Endothelial cell of umbilical vein (primary cell): ENCODE measurements around the gene DYRK1A. TPM values are rescaled to one million over a fixed set of nuclear protein-coding genes. Genes with fewer than 3 reads are reported as not detected.

Source experiments
- BruUV-seq: library from RNA; stranded (reverse); fragments of 400-500 nt; replicated peaks from 2 replicates; lab custom pipeline; 2021; lab: Mats Ljungman, UMichigan
- CTCF ChIA-PET: fragments of 300-600, 350-600 bp; sonication (Branson Sonifier 250); formaldehyde crosslinking; loops from one replicate; lab custom pipeline; 2021; ENCODE audit warnings: antibody characterized with exemption, inconsistent platforms; lab: Charles Lee
- POLR2A ChIA-PET: fragments of 300-600, 350-600 bp; sonication (Branson Sonifier 250); formaldehyde crosslinking; loops from one replicate; lab custom pipeline; 2021; ENCODE audit warnings: antibody characterized with exemption, inconsistent platforms; lab: Charles Lee
- DNase-seq: peaks from one replicate; pipeline ENCODE4 v3.0.0-alpha.2; 2011; ENCODE audit warnings: low read depth, low spot score
- FAIRE-seq: peaks from 2 replicates; lab custom pipeline; 2011; peaks lifted over from hg19 to GRCh38; lab: Jason Lieb, UNC
- H2AFZ ChIP-seq: 2 replicates; pipeline ENCODE4 v1.6.0; 2012; ENCODE audit warnings: low read depth, low read length, control low read depth, inconsistent platforms
- H3K27ac ChIP-seq: 2 replicates; pipeline ENCODE4 v1.5.1; 2011; ENCODE audit warnings: low read depth, mild to moderate bottlenecking, control low read depth, low read length, moderate library complexity; ENCODE audit not compliant: insufficient read depth
- H3K27me3 ChIP-seq, 2 experiments: 2 replicates each; pipeline versions ENCODE4 v1.6.0 to v1.6.1; 2011; ENCODE audit warnings: low read length in 2 of 2, mixed read lengths in 1 of 2; ENCODE audit not compliant: control insufficient read depth in 2 of 2, insufficient read depth in 2 of 2
- H3K36me3 ChIP-seq, 2 experiments: 2 replicates in 1 of 2; 3 replicates in 1 of 2; pipeline ENCODE4 v1.5.1; 2011; ENCODE audit warnings: low read length in 2 of 2, mild to moderate bottlenecking in 1 of 2, moderate library complexity in 1 of 2; ENCODE audit not compliant: control insufficient read depth in 2 of 2, insufficient read depth in 2 of 2; ENCODE audit errors: extremely low read depth in 1 of 2
- H3K4me1 ChIP-seq: 3 replicates; pipeline ENCODE4 v1.5.1; 2011; ENCODE audit warnings: mild to moderate bottlenecking, low read length; ENCODE audit not compliant: control insufficient read depth, insufficient read depth; ENCODE audit errors: extremely low read depth
- H3K4me2 ChIP-seq: 2 replicates; pipeline ENCODE4 v1.6.1; 2011; ENCODE audit warnings: low read length, control low read depth, mixed read lengths; ENCODE audit not compliant: insufficient read depth
- H3K4me3 ChIP-seq, 3 experiments: fragments of 200-600 bp in 1 of 3; sonication (generic), shearing (Covaris generic) in 1 of 3; replicated peaks in 1 of 3; 2 replicates each; pipeline ENCODE4 v1.5.1; 2011 to 2016; ENCODE audit warnings: control low read depth in 3 of 3, low read length in 3 of 3, mild to moderate bottlenecking in 2 of 3, inconsistent platforms in 1 of 3, low read depth in 1 of 3, moderate library complexity in 1 of 3; ENCODE audit not compliant: insufficient read depth in 1 of 3
- H3K79me2 ChIP-seq: 2 replicates; pipeline ENCODE4 v1.6.0; 2012; ENCODE audit warnings: low read length, inconsistent platforms; ENCODE audit not compliant: control insufficient read depth, insufficient read depth
- H3K9ac ChIP-seq: replicated peaks from 2 replicates; pipeline ENCODE3; 2011; ENCODE audit warnings: low read length, control low read depth; ENCODE audit not compliant: insufficient read depth; ENCODE audit errors: extremely low read depth
- H3K9me1 ChIP-seq: replicated peaks from 3 replicates; pipeline ENCODE4 v1.6.0; 2011; ENCODE audit warnings: mild to moderate bottlenecking, low read length; ENCODE audit not compliant: control insufficient read depth, insufficient read depth; ENCODE audit errors: extremely low read depth
- H3K9me3 ChIP-seq: replicated peaks from 2 replicates; pipeline ENCODE4 v1.5.1; 2012; ENCODE audit warnings: low read length, inconsistent platforms; ENCODE audit not compliant: control insufficient read depth, insufficient read depth
- H4K20me1 ChIP-seq: replicated peaks from 2 replicates; pipeline ENCODE3; 2011; ENCODE audit warnings: mild to moderate bottlenecking, low read length; ENCODE audit not compliant: control insufficient read depth, insufficient read depth; ENCODE audit errors: extremely low read depth
- EZH2 ChIP-seq: IDR thresholded peaks from 2 replicates; pipeline ENCODE4 v1.6.1; 2012; ENCODE audit warnings: borderline replicate concordance, low read depth, mild to moderate bottlenecking, moderate library complexity, low read length, inconsistent platforms; ENCODE audit not compliant: severe bottlenecking
- FOS ChIP-seq: IDR thresholded peaks from 2 replicates; pipeline ENCODE4 v1.6.1; 2011; ENCODE audit warnings: mild to moderate bottlenecking, low read length, moderate library complexity, borderline replicate concordance; ENCODE audit not compliant: insufficient read depth
- GATA2 ChIP-seq: IDR thresholded peaks from 2 replicates; pipeline ENCODE4 v1.7.0; 2011; ENCODE audit warnings: low read depth, mild to moderate bottlenecking, moderate library complexity, mixed read lengths, low read length; ENCODE audit not compliant: insufficient read length, insufficient read depth
- JUN ChIP-seq: IDR thresholded peaks from 2 replicates; pipeline ENCODE4 v1.6.1; 2011; ENCODE audit warnings: borderline replicate concordance, low read depth; ENCODE audit not compliant: insufficient read length, insufficient read depth
- MAX ChIP-seq: IDR thresholded peaks from 2 replicates; pipeline ENCODE4 v1.6.1; 2011; ENCODE audit not compliant: insufficient read depth, insufficient read length
- MYC ChIP-seq: IDR thresholded peaks from one replicate; pipeline ENCODE4 v1.6.1; 2011; ENCODE audit warnings: mild to moderate bottlenecking, low read depth, low read length
- POLR2A ChIP-seq: IDR thresholded peaks from 2 replicates; pipeline ENCODE4 v1.6.1; 2012; ENCODE audit warnings: low read depth, mild to moderate bottlenecking, control low read depth, low read length
- POLR2AphosphoS5 ChIP-seq: IDR thresholded peaks from 2 replicates; pipeline ENCODE4 v1.6.1; 2012; ENCODE audit warnings: low read depth, mild to moderate bottlenecking, control low read depth, low read length, moderate library complexity; ENCODE audit not compliant: insufficient read depth
- dilution Hi-C: fragments of 300-500 bp; cut with MboI; formaldehyde crosslinking; loops from one replicate; pipeline ENCODE4 v1.15.0; 2019; ENCODE audit warnings: low sequenced_read_pairs; ENCODE audit not compliant: extremely low pct_ligation_motif_present
- intact Hi-C: fragments of 100-400 bp; cut with micrococcal nuclease; formaldehyde crosslinking; loops from one replicate; pipeline ENCODE4 v1.10.0; 2022
- polyA plus RNA-seq, 4 experiments: library from polyadenylated mRNA; depleted of rRNA in 3 of 4; stranded (reverse) in 3 of 4; unstranded in 1 of 4; fragments of >200 nt; gene quantifications; 2 replicates each; pipeline versions ENCODE4 v1.2.1 to v1.2.3, GENCODE V29; 2011 to 2012; ENCODE audit warnings: missing spikeins in 1 of 4
- total RNA-seq: library from RNA; stranded (reverse); gene quantifications from 2 replicates; pipeline ENCODE4 v1.2.3, GENCODE V29; 2021
- TF ChIP-seq, protein P1 (sequence below), 2 donors: IDR thresholded peaks; 1 replicate in 1 of 2; 2 replicates in 1 of 2; pipeline ENCODE4 v1.5.1; 2011; ENCODE audit warnings: low read length in 2 of 2, mild to moderate bottlenecking in 2 of 2, moderate library complexity in 2 of 2, control low read depth in 1 of 2, inconsistent platforms in 1 of 2, low read depth in 1 of 2; ENCODE audit not compliant: insufficient read depth in 1 of 2; ENCODE audit errors: extremely low read depth in 1 of 2

DYRK1A gene
- total and polyA plus RNA-seq, 2 donors (not counting 3 experiments of a cell fraction or from before 2014, with no cell fraction given) = 51.8 to 53.7 TPM

DNA sequence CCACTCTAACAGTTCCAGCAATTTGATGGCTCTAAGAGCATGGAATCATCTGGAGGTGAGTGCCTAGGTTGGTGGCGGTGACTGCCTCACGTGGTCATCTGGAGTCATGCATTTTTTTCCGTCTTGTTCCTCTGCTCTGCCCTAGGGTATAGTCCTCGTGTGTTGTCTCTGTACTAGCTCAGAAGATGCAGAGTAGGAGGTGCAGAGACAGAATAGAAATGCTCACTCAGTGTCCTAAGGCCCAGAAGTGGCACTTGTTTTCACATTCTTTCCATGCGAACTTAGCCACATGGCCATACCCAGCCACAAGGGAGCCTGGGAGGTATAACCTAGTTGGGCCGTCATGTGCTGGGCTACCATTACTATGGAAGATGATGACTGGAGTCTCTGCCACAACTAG, 30.3 kb downstream of the DYRK1A start:
- no peak for DNase-seq
- TF ChIP-seq GATA2 (no peak), POLR2A (no peak), MYC (no peak), EZH2 (no peak), JUN (no peak), MAX (no peak), FOS (no peak), POLR2AphosphoS5 (no peak)
- TF ChIP-seq, protein P1, sequence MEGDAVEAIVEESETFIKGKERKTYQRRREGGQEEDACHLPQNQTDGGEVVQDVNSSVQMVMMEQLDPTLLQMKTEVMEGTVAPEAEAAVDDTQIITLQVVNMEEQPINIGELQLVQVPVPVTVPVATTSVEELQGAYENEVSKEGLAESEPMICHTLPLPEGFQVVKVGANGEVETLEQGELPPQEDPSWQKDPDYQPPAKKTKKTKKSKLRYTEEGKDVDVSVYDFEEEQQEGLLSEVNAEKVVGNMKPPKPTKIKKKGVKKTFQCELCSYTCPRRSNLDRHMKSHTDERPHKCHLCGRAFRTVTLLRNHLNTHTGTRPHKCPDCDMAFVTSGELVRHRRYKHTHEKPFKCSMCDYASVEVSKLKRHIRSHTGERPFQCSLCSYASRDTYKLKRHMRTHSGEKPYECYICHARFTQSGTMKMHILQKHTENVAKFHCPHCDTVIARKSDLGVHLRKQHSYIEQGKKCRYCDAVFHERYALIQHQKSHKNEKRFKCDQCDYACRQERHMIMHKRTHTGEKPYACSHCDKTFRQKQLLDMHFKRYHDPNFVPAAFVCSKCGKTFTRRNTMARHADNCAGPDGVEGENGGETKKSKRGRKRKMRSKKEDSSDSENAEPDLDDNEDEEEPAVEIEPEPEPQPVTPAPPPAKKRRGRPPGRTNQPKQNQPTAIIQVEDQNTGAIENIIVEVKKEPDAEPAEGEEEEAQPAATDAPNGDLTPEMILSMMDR (IDR thresholded peaks at IDR 0.05; ENCODE audit: extremely low read depth in 1 of 2, insufficient read depth in 1 of 2, low read depth in 1 of 2, low read length in 2 of 2) = no peak
- Histone ChIP-seq H3K36me3 (no peaks in the 10 kb centered on the region), H3K4me1 (no peaks in the 10 kb centered on the region), H3K27me3 (no peaks in the 10 kb centered on the region), H3K79me2 (peaks cover 99% of the 10 kb centered on the region), H3K4me2 (no peak overlapping the region), H3K9ac (no peak overlapping the region), H2AFZ (no peak overlapping the region), H4K20me1 (peaks cover 9% of the 10 kb centered on the region), H3K4me3 (no peak overlapping the region), H3K9me1 (no peaks in the 10 kb centered on the region), H3K27ac (no peak overlapping the region), H3K9me3 (no peaks in the 10 kb centered on the region)
- no peak for FAIRE-seq
- dilution Hi-C loops (no loop called here), intact Hi-C loops (no loop called here)
- POLR2A ChIA-PET = no interaction called here
- no TSS peak for BruUV-seq
- CTCF ChIA-PET = interaction anchor here (1.3 kb wide), 1 partner anchor 13 kb away, joined by 3 read pairs; no protein-coding TSS in a partner anchor
